Effector memory CD8-positive, alpha-beta T cell (primary cell): ENCODE data around the gene CAMK1D.
A peak's percentile ranks its signal among the peaks of the same experiment; 100 is the strongest.

ENCODE experiments used
- ATAC-seq: fragments of 150-1000 bp; cut with Tn5 transposase; replicated peaks from 2 replicates; pipeline ENCODE4 v1.10.0; 2021; ENCODE audit warnings: mild to moderate bottlenecking, moderate library complexity
- DNase-seq, 3 experiments: peaks; one replicate each; pipeline ENCODE4 v3.0.0; 2021
- H3K27ac Mint-ChIP-seq, 2 donors: one replicate each; pipeline ENCODE4 v1.8.0; 2022; ENCODE audit warnings: mild to moderate bottlenecking in 2 of 2, mixed read lengths in 2 of 2, moderate library complexity in 2 of 2
- H3K27me3 Mint-ChIP-seq, 2 donors: one replicate each; pipeline ENCODE4 v1.8.0; 2022; ENCODE audit warnings: mixed read lengths in 2 of 2
- H3K36me3 Mint-ChIP-seq: one replicate; pipeline ENCODE4 v1.8.0; 2022; ENCODE audit warnings: mild to moderate bottlenecking, moderate library complexity, mixed read lengths; ENCODE audit not compliant: insufficient read depth
- H3K4me1 Mint-ChIP-seq, 2 donors: one replicate each; pipeline ENCODE4 v1.8.0; 2022; ENCODE audit warnings: low read depth in 2 of 2, mixed read lengths in 2 of 2
- H3K4me3 Mint-ChIP-seq, 2 donors: one replicate each; pipeline ENCODE4 v1.8.0; 2022; ENCODE audit warnings: mild to moderate bottlenecking in 2 of 2, mixed read lengths in 2 of 2, moderate library complexity in 2 of 2
- H3K9me3 Mint-ChIP-seq, 2 donors: one replicate each; pipeline ENCODE4 v1.8.0; 2022; ENCODE audit warnings: mixed read lengths in 2 of 2

Gene CAMK1D

DNA sequence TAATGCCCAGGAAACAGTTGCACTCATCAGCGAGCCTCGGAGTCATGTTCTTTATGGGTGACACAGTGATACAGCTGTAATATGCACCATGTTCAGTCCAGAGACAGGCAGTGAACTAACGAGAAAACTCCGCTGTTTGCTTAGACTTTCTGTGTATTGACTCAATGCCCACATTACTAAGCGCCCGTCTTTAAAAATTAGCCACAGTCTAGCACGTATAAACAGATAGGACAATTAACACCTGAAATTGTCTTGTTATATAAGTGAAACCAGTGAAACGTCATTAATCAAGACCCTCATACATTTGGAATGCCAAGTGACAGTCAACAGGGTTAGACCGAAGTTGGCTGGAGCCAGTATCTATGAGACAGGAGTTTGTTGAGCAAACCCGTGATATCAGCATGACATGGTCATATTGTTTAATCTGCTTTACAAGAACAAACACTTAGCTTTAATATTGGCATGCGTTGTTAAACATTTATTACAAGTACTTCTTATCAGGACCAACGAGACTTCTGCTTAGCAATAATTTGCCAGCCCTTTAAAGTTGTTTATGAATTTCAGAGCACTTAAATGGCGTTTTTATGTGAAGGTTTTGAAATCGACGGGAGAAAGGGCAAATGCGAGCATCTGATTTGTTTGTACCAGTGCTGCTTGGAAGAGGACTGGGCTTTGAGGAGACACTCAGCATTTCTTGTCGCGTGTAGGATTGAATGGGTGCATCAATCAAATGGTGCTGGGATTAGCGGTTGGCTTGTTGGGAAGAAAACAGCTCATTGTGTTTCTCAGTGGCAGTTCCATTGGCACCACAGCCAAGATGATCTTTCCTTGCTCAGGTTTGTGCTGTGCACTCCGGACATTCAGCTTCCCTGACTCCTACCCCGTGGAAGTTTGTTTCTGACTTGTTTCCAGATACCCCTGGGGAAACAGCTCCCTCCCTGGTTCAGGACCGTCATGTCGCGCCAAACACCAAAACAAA is 56.3 kb downstream of the CAMK1D start:
- Mint-ChIP-seq H3K27me3 (no peaks in the 10 kb centered on the region), H3K4me1 (peaks cover 14 to 23% of the 10 kb centered on the region in 2 donors), H3K9me3 (no peaks in the 10 kb centered on the region), H3K36me3 (peaks cover 6% of the 10 kb centered on the region), H3K4me3 (no peak overlapping the region), H3K27ac (no peak overlapping the region)
- DNase-seq: no peak
- peak; percentile 14 for ATAC-seq

- H3K9me3 Mint-ChIP-seq: no peaks in the 10 kb centered on the region
- no peak for ATAC-seq
- no peak for DNase-seq
- H3K27me3 Mint-ChIP-seq: no peaks in the 10 kb centered on the region
- peaks cover 3% of the 10 kb centered on the region for H3K36me3 Mint-ChIP-seq
- H3K27ac Mint-ChIP-seq: peak overlapping the region in 1 of 2 donors; percentile 3
- H3K4me3 Mint-ChIP-seq: no peak overlapping the region
- H3K4me1 Mint-ChIP-seq: peaks cover 11 to 23% of the 10 kb centered on the region in 2 donors
Observed at GRCh38 chr10:12406764-12407400, 57.5 kb downstream of the CAMK1D start.

GRCh38 chr10:12408472-12408871 is 59.1 kb downstream of the CAMK1D start:
- peaks cover 2 to 5% of the 10 kb centered on the region in 2 donors for H3K9me3 Mint-ChIP-seq

DNA sequence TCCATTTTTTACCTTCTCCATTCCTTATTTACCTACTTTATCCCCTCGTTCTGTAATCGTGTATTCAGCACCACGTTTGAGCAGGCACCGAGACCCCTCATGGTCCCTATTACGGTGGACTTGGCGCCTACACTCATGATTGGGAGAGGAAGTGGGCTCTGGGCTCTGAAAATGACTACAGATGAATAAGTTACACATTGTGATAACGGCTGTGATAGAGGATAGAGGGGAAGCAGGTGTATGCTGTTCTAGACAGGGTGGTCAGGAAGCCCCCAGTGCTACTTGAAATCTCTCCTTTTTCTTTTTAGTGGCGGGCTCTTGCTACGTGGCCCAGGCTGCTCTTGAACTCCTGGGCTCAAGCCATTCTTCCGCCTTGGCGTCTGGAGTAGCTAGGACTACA is 59.8 kb downstream of the CAMK1D start:
- Mint-ChIP-seq H3K4me1 (peaks cover 16 to 29% of the 10 kb centered on the region in 2 donors), H3K4me3 (no peak overlapping the region), H3K36me3 (peaks cover 10% of the 10 kb centered on the region), H3K27ac (peak overlapping the region in 1 of 2 donors; percentile 19), H3K9me3 (peaks cover 2 to 8% of the 10 kb centered on the region in 2 donors), H3K27me3 (no peaks in the 10 kb centered on the region)
- no peak for ATAC-seq
- no peak for DNase-seq

More at GRCh38 chr10:12408472-12408871, 59.1 kb downstream of the CAMK1D start:
- Mint-ChIP-seq H3K27ac (peak overlapping the region in 1 of 2 donors; percentile 11), H3K36me3 (peaks cover 10% of the 10 kb centered on the region), H3K4me1 (peaks cover 16 to 27% of the 10 kb centered on the region in 2 donors), H3K27me3 (no peaks in the 10 kb centered on the region), H3K4me3 (no peak overlapping the region)
- no peak for DNase-seq
- no peak for ATAC-seq

DNA sequence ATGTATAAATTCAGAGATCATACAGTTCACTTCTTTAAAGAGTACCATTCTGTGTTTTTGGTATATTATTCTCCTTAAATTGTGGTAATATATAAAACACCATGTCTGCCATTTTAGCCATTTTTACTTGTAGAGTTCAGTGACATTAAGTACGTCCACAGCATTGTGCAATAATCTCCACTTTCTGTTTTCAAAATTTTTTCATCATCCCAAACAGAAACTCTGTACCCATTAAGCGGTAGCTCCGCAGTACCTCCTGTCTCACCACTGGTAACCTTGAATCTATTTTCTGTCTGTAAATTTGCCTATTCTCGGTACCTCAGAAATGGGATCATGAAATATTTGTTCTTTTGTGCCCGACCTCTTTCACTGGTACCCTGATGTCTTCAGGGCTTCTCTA is 60.3 kb downstream of the CAMK1D start:
- Mint-ChIP-seq H3K36me3 (peaks cover 10% of the 10 kb centered on the region), H3K27me3 (no peaks in the 10 kb centered on the region), H3K4me1 (peaks cover 16 to 31% of the 10 kb centered on the region in 2 donors), H3K27ac (no peak overlapping the region), H3K9me3 (peaks cover 2 to 8% of the 10 kb centered on the region in 2 donors), H3K4me3 (no peak overlapping the region)
- ATAC-seq: no peak
- DNase-seq: no peak

- DNase-seq (peak; percentile 9 to 25 (median 10)), ATAC-seq (peak; percentile 93)
- Mint-ChIP-seq H3K9me3 (peaks cover 2 to 8% of the 10 kb centered on the region in 2 donors), H3K4me1 (peaks cover 13 to 26% of the 10 kb centered on the region in 2 donors), H3K27ac (peak overlapping the region; percentile 0 to 1), H3K36me3 (peaks cover 6% of the 10 kb centered on the region), H3K27me3 (no peaks in the 10 kb centered on the region), H3K4me3 (peak overlapping the region in 1 of 2 donors; percentile 2)
Observed at GRCh38 chr10:12412666-12413368, 63.5 kb downstream of the CAMK1D start.

DNA sequence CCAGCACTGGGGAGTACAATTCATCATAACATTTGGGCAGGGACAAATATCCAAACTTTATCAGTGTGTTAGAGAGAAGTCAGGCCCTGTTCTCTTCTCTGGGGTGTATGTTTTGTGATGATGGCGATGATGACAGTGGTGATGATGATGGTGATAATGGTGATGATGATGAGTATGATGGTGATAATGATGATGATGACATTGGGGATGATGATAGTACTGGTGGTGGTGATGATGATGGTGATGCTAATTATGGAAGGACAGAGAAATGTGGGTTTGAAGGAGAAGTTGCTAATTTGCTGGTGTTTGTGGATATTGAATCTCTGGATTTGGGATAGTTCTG is 64.0 kb downstream of the CAMK1D start:
- peak overlapping the region; percentile 0 to 1 for H3K27ac Mint-ChIP-seq
- H3K4me1 Mint-ChIP-seq: peaks cover 13 to 28% of the 10 kb centered on the region in 2 donors
- DNase-seq: no peak
- peak overlapping the region in 1 of 2 donors; percentile 2 for H3K4me3 Mint-ChIP-seq
- ATAC-seq: peak; percentile 51
- peaks cover 2 to 8% of the 10 kb centered on the region in 2 donors for H3K9me3 Mint-ChIP-seq
- no peaks in the 10 kb centered on the region for H3K27me3 Mint-ChIP-seq
- H3K36me3 Mint-ChIP-seq: peaks cover 6% of the 10 kb centered on the region

DNA sequence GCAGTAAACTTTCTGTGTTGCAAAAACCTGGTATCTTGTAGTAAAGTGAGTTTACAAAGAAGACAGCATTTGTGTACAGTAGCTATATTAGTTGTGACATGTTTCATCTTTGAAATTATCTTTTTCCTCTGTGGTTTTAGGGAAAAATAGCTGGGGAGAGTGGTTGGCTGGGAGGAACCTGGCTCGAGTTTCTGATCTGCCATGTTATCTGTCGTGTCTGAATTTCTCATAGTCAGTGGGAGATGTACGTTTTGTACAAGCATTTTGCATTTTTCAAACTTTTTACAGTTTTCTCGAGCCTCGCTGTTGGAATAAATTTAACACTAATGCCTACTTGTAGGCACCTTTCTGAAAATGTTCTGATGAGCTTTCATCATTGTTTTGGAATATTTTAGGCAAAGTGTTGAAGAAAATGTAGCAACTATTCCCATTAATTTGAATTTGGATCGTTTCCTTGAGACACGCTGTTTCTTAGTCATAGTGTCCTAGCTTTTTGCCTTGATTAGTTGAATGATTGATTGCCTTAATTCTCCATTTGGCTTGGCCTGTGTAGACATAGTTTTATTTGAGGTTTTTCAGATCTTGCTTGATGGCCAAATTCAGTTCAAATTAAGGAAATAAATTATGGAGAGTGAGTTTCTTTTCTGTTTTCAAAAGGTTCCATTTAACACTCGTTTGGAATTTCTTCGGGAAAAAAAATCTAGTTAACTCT is 65.1 kb downstream of the CAMK1D start:
- H3K27me3 Mint-ChIP-seq: no peaks in the 10 kb centered on the region
- H3K36me3 Mint-ChIP-seq: peaks cover 6% of the 10 kb centered on the region
- DNase-seq (no peak), ATAC-seq (no peak)
- H3K4me1 Mint-ChIP-seq: peaks cover 22 to 31% of the 10 kb centered on the region in 2 donors
- H3K4me3 Mint-ChIP-seq: no peak overlapping the region
- H3K9me3 Mint-ChIP-seq: peaks cover 2 to 8% of the 10 kb centered on the region in 2 donors
- H3K27ac Mint-ChIP-seq: no peak overlapping the region

DNA sequence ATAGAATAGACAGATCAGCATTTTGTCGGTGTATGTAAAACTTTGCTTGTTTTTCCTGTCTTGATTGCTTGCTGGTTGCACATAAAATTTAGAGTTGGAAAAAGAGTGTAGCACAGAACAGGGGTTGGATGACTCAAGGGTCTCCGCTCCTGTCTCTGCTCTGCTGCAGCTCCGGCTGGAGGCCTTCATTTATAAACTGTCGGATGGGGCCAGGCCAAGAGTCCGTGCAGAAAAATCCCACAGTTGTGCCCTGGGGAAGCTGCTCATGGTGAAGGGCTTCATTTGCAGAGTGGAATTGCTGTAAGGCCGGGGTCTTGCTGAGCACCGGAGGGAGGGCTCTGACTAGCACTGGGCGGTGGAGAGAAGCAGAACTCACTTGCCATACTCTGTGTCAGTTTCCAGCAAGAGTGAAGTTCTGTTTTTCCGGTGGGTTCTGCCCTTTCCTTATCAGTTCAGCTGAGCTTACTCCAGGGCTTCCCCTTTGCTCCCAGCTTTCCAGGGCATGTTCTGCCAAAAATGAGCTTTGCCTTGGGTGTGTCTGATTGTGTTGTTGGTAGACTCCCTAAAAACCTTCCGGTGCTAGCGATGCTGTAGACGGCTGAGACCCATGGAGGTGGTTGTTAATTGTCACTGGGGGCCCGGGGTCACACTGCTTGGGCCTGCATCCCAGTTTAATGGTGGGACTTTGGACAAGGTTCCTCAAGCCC is 67.2 kb downstream of the CAMK1D start:
- peaks cover 6% of the 10 kb centered on the region for H3K36me3 Mint-ChIP-seq
- peaks cover 20 to 33% of the 10 kb centered on the region in 2 donors for H3K4me1 Mint-ChIP-seq
- ATAC-seq (no peak), DNase-seq (no peak)
- no peak overlapping the region for H3K4me3 Mint-ChIP-seq
- peak overlapping the region in 1 of 2 donors; percentile 2 for H3K27ac Mint-ChIP-seq
- H3K9me3 Mint-ChIP-seq: peaks cover 2 to 8% of the 10 kb centered on the region in 2 donors
- H3K27me3 Mint-ChIP-seq: no peaks in the 10 kb centered on the region

GRCh38 chr10:12417331-12417730 is 68.0 kb downstream of the CAMK1D start:
- DNase-seq: no peak
- ATAC-seq: no peak
- H3K27ac Mint-ChIP-seq: peak overlapping the region in 1 of 2 donors; percentile 2
- no peak overlapping the region for H3K4me3 Mint-ChIP-seq
- H3K9me3 Mint-ChIP-seq: peaks cover 2 to 8% of the 10 kb centered on the region in 2 donors
- peaks cover 5% of the 10 kb centered on the region for H3K36me3 Mint-ChIP-seq
- H3K4me1 Mint-ChIP-seq: peaks cover 24 to 37% of the 10 kb centered on the region in 2 donors
- no peaks in the 10 kb centered on the region for H3K27me3 Mint-ChIP-seq

- Mint-ChIP-seq H3K27ac (peak overlapping the region in 1 of 2 donors; percentile 86), H3K27me3 (no peaks in the 10 kb centered on the region), H3K4me3 (no peak overlapping the region), H3K9me3 (peaks cover 2 to 7% of the 10 kb centered on the region in 2 donors), H3K36me3 (no peaks in the 10 kb centered on the region), H3K4me1 (peaks cover 22 to 33% of the 10 kb centered on the region in 2 donors)
- ATAC-seq (no peak), DNase-seq (no peak)
Observed at GRCh38 chr10:12418000-12418399, 68.7 kb downstream of the CAMK1D start.

- no peak overlapping the region for H3K4me3 Mint-ChIP-seq
- H3K36me3 Mint-ChIP-seq: no peaks in the 10 kb centered on the region
- no peaks in the 10 kb centered on the region for H3K9me3 Mint-ChIP-seq
- no peak for DNase-seq
- peak overlapping the region; percentile 23 to 86 for H3K27ac Mint-ChIP-seq
- no peak for ATAC-seq
- H3K4me1 Mint-ChIP-seq: peaks cover 18 to 27% of the 10 kb centered on the region in 2 donors
- no peaks in the 10 kb centered on the region for H3K27me3 Mint-ChIP-seq
Observed at GRCh38 chr10:12418725-12419261, 69.4 kb downstream of the CAMK1D start.
